ENCODE results near the gene SLTM.

The SLTM gene

DNA sequence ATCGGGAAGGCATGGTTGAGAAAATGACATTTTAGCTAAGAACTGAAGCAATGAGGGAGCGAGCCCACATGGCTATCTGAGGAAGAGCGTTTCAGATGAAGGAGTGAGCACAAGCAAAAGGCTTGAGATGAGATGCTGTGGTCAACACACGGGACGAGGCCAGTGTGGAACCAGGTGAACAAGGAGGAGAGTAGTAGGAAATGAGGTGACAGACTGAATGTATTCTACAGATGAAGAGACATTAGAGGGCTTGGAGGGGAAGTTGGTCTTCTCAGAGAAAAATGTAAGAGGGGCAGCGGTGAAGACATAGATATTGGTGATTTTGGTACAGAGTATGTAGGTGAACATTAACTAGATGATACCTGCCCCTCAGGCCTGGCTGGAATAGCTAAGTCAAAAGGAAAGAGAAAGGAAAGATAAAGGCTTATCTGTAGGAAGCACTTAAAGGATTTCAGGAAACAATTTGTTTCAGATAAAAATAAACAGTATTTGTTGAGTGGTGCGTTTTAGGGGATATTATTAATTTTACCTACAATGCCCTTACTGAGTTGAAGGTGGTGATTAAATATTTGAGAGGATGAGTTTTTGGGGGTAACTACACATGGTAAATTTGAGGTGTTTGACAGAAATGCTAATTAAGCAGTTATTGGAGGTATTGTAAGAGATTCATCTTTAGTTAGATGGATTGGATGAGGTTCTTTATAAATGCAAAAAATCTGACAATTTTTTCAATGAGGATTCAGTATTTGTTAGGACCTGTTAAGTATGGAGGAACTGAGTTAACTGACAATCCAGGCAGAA is 57.0 kb downstream of the SLTM start:
- no peak for TF ChIP-seq TAF1 (IDR thresholded peaks at IDR 0.05; ENCODE audit: borderline replicate concordance, insufficient read depth, low read length)
- no peak for TF ChIP-seq POLR2AphosphoS5 (IDR thresholded peaks at IDR 0.05; ENCODE audit: low read depth, low read length)
- no peak for TF ChIP-seq FOXP2 (optimal IDR thresholded peaks at IDR 0.05; ENCODE audit: borderline replicate concordance, extremely low read depth, extremely low read length, insufficient read depth)
- TF ChIP-seq SIN3A (IDR thresholded peaks at IDR 0.05; ENCODE audit: borderline replicate concordance, insufficient read depth, low read length), result no peak
- TF ChIP-seq, protein P1, sequence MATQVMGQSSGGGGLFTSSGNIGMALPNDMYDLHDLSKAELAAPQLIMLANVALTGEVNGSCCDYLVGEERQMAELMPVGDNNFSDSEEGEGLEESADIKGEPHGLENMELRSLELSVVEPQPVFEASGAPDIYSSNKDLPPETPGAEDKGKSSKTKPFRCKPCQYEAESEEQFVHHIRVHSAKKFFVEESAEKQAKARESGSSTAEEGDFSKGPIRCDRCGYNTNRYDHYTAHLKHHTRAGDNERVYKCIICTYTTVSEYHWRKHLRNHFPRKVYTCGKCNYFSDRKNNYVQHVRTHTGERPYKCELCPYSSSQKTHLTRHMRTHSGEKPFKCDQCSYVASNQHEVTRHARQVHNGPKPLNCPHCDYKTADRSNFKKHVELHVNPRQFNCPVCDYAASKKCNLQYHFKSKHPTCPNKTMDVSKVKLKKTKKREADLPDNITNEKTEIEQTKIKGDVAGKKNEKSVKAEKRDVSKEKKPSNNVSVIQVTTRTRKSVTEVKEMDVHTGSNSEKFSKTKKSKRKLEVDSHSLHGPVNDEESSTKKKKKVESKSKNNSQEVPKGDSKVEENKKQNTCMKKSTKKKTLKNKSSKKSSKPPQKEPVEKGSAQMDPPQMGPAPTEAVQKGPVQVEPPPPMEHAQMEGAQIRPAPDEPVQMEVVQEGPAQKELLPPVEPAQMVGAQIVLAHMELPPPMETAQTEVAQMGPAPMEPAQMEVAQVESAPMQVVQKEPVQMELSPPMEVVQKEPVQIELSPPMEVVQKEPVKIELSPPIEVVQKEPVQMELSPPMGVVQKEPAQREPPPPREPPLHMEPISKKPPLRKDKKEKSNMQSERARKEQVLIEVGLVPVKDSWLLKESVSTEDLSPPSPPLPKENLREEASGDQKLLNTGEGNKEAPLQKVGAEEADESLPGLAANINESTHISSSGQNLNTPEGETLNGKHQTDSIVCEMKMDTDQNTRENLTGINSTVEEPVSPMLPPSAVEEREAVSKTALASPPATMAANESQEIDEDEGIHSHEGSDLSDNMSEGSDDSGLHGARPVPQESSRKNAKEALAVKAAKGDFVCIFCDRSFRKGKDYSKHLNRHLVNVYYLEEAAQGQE (IDR thresholded peaks at IDR 0.05; ENCODE audit: insufficient read depth in 1 of 2, low read depth in 2 of 2, low read length in 2 of 2), result no peak

DNA sequence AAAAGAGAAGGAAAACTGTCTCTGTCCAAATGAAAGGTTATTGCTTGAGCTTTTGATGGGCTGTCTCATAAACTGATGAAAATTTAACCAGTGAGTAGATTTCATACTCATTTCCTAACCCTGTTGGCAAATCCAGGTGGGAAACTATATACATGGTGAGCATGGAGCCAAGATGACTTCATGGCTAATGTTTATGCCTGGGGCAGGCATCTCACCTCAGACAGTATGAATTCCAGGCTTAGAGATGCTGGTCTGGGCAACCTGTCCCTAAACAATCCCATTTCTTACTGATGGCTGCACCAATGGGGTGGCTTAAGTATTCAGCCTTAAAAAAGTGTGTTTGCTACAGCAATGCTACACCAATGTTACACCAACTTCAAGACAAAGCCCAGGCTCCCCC is 58.1 kb downstream of the SLTM start:
- TF ChIP-seq TAF1 (IDR thresholded peaks at IDR 0.05; ENCODE audit: borderline replicate concordance, insufficient read depth, low read length) (no peak), SIN3A (IDR thresholded peaks at IDR 0.05; ENCODE audit: borderline replicate concordance, insufficient read depth, low read length) (no peak)

DNA sequence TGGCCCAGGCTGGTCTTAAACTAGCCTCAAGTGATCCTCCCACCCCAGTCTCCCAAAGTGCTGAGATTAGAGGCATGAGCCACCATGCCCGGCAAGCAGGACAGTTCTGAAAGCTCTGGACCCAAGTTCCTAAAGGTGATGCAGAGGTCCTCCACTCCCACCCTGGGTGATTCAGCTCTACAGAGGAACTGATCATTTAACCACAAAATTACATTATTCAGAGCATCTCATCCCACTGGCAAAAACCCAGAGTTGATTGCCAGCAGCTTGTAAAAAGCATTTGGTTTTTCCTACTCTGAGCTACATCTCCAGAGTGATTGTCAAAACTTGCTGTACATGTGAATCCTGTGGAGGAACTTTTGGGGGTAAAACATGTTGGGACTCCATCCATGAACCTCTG is 60.2 kb downstream of the SLTM start:
- TF ChIP-seq, protein P1 (IDR thresholded peaks at IDR 0.05; ENCODE audit: insufficient read depth in 1 of 2, low read depth in 2 of 2, low read length in 2 of 2), result no peak
- TF ChIP-seq POLR2AphosphoS5 (IDR thresholded peaks at IDR 0.05; ENCODE audit: low read depth, low read length), result no peak
- no peak for TF ChIP-seq FOXP2 (optimal IDR thresholded peaks at IDR 0.05; ENCODE audit: borderline replicate concordance, extremely low read depth, extremely low read length, insufficient read depth)
- no peak for TF ChIP-seq TAF1 (IDR thresholded peaks at IDR 0.05; ENCODE audit: borderline replicate concordance, insufficient read depth, low read length)
- no peak for TF ChIP-seq SIN3A (IDR thresholded peaks at IDR 0.05; ENCODE audit: borderline replicate concordance, insufficient read depth, low read length)

DNA sequence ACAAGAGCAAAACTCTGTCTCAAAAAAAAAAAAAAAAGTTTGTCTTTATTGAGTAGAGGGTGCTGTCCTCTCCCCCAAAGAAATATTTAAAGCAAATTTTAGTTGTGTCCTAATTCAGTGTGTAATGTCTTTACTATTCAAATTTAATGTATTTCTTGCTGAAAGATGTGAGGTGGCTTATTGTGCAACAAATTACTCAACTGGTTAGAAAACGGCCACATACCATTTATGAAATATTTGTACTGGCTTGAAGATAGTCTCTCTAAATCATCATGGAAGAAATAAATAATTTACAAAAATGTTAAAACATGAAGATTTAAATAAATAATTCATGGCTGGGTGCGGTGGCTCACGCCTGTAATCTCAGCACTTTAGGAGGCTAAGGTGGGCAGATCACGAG is 63.0 kb downstream of the SLTM start:
- TF ChIP-seq POLR2AphosphoS5 (IDR thresholded peaks at IDR 0.05; ENCODE audit: low read depth, low read length) (no peak), FOXP2 (optimal IDR thresholded peaks at IDR 0.05; ENCODE audit: borderline replicate concordance, extremely low read depth, extremely low read length, insufficient read depth) (no peak), TAF1 (IDR thresholded peaks at IDR 0.05; ENCODE audit: borderline replicate concordance, insufficient read depth, low read length) (no peak), SIN3A (IDR thresholded peaks at IDR 0.05; ENCODE audit: borderline replicate concordance, insufficient read depth, low read length) (no peak)
- TF ChIP-seq, protein P1 (IDR thresholded peaks at IDR 0.05; ENCODE audit: insufficient read depth in 1 of 2, low read depth in 2 of 2, low read length in 2 of 2), result no peak

DNA sequence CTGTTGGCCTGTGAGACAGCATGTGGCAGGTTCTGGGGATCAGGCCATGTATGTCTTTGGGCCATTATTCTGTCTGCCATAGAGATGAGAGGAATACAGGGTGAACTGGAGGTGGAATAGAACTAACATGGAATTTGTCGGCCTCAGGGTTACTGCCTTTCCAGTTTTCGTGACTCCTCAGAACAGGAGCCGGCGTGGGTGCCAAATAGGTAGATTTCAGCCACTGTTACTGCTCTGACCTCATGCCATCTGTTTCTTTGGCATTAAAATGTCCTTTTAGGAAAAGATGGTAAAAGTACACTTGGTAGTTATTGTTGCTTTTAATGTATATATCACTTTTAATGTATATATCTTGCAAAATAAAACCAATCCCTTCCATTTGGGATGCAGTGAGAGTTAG is 65.6 kb downstream of the SLTM start:
- TF ChIP-seq POLR2AphosphoS5 (IDR thresholded peaks at IDR 0.05; ENCODE audit: low read depth, low read length) (no peak), SIN3A (IDR thresholded peaks at IDR 0.05; ENCODE audit: borderline replicate concordance, insufficient read depth, low read length) (no peak), TAF1 (IDR thresholded peaks at IDR 0.05; ENCODE audit: borderline replicate concordance, insufficient read depth, low read length) (no peak), FOXP2 (optimal IDR thresholded peaks at IDR 0.05; ENCODE audit: borderline replicate concordance, extremely low read depth, extremely low read length, insufficient read depth) (no peak)
- TF ChIP-seq, protein P1 (IDR thresholded peaks at IDR 0.05; ENCODE audit: insufficient read depth in 1 of 2, low read depth in 2 of 2, low read length in 2 of 2), result no peak

Measured in PFSK-1 (cell line).